ENCODE results near the gene TNFRSF6B.
"Not testable (repeated sequence)": the region's sequence is repeated elsewhere in the genome, so short reads cannot be mapped to it uniquely, and the experiment has no call there.

The TNFRSF6B gene

DNA sequence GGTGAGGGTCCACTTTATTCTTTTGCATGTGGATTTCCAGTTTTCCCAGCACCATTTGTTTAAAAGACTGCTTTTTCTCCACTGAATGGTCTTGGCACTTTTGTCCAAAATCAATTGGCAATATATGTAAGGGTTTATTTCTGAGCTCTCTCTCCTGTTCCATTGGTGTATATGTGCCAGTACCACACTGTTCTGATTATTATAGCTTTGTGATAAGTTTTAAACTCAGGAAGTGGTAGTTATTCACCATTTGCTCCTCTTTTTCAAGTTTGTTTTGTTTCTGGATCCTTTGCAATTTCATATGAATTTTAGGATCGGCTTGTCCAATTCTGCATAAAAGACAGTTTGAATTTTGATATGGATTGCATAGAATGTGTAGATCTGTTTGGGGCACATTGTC, 15.7 kb downstream of the TNFRSF6B start:
- DNase-seq = no peak

DNA sequence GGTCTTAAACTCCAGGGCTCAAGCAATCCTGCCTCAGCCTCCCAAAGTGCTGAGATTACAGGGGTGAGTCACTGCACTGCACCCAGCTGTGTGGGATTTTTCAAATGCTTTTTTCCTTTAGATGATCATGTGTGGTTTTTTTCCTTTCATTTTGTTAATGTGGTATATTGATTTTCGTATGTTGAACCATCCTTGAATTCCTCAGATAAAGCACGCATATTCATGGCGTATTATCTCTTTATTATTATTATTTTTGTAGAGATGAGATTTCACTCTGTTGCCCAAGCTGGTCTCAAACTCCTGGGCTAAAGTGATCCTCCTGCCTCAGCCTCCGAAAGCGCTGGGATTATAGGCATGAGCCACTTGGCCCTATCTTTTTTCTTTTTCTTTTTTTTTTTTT, 18.4 kb downstream of the TNFRSF6B start:
- no peak for DNase-seq

- no peak for DNase-seq
Observed at GRCh38 chr20:63718996-63719395, 22.5 kb downstream of the TNFRSF6B start.

DNA sequence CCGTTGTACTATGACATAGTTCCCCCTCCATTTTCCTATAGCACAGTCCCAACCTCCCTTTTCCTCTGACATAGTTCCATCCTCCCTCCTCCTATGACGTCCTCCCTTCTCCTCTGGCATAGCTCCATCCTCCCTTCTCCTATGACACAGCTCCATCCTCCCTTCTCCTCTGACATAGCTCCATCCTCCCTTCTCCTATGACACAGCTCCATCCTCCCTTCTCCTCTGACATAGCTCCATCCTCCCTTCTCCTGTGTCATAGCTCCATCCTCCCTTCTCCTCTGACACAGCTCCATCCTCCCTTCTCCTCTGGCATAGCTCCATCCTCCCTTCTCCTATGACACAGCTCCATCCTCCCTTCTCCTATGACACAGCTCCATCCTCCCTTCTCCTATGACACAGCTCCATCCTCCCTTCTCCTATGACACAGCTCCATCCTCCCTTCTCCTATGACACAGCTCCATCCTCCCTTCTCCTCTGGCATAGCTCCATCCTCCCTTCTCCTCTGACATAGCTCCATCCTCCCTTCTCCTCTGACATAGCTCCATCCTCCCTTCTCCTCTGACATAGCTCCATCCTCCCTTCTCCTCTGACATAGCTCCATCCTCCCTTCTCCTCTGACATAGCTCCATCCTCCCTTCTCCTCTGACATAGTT, 26.6 kb downstream of the TNFRSF6B start:
- not testable (repeated sequence) for DNase-seq

DNA sequence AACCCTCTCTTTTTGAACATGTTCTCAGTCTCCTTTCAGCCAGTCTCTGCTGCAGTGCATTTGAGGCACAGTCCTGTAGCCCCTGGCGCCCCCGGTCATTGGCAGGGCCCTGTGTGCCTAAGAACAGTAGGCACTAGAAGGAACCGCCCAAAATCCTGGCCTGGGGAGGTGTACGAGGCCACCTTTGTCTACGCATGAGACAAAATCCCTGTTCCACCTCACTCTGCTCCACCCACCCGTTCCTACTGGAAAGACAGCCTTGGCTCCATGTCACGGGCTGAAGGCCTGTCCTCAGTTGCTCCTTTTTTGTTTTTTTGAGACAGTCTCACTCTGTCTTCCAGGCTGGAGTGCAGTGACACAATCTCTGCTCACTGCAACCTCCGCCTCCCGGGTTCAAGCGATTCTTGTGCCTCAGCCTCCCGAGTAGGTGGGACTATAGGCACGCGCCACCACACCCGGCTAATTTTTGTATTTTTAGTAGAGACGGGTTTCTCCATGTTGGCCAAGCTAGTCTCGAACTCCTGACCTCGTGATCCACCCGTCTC, 33.8 kb downstream of the TNFRSF6B start:
- DNase-seq = not testable (repeated sequence)

DNA sequence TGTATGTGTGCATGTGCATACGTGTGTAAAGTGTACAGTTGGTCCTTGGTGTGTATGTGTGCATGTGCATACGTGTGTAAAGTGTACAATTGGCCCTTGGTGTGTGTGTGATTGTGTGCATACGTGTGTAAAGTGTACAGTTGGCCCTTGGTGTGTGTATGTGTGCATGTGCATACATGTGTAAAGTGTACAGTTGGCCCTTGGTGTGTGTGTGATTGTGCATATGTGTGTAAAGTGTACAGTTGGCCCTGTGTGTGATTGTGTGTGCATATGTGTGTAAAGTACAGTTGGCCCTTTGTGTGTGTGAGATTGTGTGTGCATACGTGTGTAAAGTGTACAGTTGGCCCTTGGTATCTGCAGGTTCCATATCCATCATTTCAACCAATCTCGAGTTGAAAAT, 35.0 kb downstream of the TNFRSF6B start:
- DNase-seq = no peak

- no peak for DNase-seq
Observed at GRCh38 chr20:63732118-63733095, 36.0 kb downstream of the TNFRSF6B start.

- no peak for DNase-seq
Observed at GRCh38 chr20:63733117-63733516, 36.7 kb downstream of the TNFRSF6B start.

DNA sequence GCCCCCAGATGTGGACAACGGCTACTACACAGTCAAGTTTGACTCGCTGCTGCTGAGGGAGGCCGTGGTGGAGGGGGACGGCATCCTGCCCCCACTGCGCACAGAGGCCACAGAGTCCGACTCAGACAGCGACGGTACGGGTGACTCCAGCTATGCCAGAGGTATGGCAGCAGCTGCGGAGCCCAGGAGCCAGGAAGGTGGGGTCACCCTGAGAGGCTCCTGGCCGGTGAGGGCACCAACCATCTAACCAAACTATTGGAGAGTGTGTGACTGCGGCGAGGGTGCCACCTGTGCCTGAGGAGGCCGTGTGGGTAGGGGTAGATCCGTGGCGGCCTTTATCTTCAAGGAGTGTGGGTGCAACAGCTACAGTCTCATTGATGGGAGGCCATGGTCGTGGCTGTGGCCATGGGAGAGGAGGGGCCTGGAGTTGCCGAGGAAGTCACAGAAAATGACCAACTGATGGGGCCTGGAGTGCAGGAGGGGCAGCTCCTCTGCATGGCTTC, 37.2 kb downstream of the TNFRSF6B start:
- DNase-seq = no peak

- no peak for DNase-seq
Observed at GRCh38 chr20:63734111-63734945, 37.9 kb downstream of the TNFRSF6B start.

DNA sequence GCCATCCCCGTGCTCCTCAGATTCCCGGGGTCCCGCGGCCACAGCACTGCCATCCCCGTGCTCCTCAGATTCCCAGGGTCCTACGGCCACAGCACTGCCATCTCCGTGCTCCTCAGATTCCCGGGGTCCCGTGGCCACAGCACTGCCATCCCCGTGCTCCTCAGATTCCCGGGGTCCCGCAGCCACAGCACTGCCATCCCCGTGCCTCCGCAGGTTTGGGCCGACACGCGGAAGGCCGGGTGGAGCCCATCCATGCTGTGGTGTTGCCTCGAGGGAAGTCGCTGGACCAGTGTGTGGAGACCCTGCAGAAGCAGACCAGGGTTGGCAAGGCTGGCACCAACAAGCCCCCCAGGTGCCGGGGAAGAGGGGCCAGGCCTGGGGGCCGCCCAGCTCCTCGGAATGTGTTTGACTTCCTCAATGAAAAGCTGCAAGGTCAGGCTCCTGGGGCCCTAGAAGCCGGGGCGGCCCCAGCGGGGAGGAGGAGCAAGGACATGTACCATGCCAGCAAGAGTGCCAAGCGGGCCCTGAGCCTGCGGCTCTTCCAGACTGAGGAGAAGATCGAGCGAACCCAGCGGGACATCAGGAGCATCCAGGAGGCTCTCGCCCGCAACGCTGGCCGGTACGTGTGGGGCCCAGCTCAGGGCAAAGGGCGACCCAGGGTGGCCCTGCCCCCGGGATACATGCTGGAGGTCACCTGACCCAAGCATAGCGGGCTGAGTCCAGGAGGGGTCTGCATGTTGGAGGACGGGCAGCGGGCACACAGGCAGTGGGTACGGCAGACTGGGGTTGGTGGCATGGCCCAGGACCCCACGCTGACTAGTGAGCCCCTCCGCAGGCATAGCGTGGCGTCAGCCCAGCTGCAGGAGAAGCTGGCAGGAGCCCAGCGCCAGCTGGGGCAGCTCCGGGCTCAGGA, 38.8 kb downstream of the TNFRSF6B start:
- no peak for DNase-seq

- no peak for DNase-seq
Observed at GRCh38 chr20:63735859-63736718, 39.6 kb downstream of the TNFRSF6B start, which contains the start of gene LIME1. Gene LIME1, plus strand, starts transcription at chr20:63736664. Its CDS starts 886 bp downstream, at chr20:63737550.

- DNase-seq = peak; percentile 70
Observed at GRCh38 chr20:63736893-63737694, 40.6 kb downstream of the TNFRSF6B start.

GRCh38 chr20:63737695-63737944, 41.2 kb downstream of the TNFRSF6B start:
- DNase-seq = no peak

DNA sequence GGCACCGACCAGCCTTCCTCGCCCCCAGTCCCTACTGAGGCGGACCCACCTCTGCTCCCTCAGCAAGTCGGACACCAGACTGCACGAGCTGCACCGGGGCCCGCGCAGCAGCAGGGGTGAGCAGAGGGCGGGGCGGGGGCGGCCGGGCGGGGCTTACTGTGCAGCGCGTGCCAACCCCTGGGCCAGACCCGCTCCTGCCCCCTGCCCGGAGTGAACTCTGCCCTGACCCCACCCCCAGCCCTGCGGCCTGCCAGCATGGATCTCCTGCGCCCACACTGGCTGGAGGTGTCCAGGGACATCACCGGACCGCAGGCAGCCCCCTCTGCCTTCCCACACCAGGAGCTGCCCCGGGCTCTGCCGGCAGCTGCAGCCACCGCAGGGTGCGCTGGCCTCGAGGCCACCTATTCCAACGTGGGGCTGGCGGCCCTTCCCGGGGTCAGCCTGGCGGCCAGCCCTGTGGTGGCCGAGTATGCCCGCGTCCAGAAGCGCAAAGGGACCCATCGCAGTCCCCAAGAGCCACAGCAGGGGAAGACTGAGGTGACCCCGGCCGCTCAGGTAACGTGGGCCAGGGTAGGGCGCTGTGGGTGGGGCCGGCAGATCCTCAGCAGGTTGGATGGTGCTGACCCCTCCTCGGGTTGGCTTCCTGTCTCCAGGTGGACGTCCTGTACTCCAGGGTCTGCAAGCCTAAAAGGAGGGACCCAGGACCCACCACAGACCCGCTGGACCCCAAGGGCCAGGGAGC, 41.7 kb downstream of the TNFRSF6B start:
- peak; percentile 40 for DNase-seq

DNA sequence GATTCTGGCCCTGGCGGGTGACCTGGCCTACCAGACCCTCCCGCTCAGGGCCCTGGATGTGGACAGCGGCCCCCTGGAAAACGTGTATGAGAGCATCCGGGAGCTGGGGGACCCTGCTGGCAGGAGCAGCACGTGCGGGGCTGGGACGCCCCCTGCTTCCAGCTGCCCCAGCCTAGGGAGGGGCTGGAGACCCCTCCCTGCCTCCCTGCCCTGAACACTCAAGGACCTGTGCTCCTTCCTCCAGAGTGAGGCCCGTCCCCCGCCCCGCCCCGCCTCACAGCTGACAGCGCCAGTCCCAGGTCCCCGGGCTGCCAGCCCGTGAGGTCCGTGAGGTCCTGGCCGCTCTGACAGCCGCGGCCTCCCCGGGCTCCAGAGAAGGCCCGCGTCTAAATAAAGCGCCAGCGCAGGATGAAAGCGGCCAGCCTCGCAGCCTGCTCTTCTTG, 42.3 kb downstream of the TNFRSF6B start:
- DNase-seq = peak; percentile 50

DNA sequence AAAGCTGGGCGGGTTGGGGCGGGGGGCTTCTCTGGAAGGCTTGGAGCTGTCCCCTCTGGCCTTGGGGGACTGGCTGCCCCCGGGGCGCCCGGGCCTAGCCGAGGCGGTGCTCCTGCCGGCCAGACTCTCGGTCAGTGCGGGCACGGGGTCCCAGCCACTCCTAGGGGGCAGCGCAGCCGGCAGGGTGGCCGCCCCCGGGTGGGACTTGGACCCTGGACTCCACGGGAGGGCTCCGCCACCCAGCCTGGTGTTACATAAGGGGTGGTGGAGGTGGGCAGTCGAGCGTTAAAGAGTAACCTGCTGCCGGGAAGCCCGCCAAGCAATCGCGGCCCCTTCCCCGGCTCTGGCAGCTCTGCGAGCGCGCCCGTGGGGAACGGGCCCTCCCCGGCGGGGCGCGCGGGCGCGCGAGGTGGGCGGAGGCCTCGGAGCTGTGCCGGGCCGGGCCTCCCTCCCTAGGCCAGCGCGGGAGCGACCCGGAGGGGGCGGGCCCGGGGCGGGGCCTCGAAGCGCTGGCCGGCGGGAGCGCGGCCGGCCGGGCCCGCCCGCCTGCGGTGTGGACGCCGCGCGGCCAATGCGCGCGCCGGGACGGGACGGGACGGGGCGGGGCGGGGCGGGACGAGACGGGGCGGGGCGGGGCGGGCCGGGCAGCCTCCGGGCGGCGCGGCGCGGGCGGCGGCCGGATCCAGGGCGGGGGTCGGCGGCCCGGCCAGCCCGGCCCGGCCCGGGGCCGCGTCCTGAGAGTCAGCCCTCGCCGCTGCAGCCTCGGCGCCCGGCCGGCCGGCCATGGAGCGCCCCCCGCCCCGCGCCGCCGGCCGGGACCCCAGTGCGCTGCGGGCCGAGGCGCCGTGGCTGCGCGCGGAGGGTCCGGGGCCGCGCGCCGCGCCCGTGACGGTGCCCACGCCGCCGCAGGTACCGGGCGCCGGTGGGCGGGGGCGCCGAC, 42.9 kb downstream of the TNFRSF6B start, which contains the start of gene SLC2A4RG:
Gene SLC2A4RG (plus strand): TSS at position 647 of the 940 bp plus-strand sequence. CDS start 137 bp downstream, at position 784.
- peak; percentile 81 for DNase-seq
